ENCODE measurements around the gene STARD9.

The STARD9 gene

GRCh38 chr15:42627485-42627884 is 52.1 kb downstream of the STARD9 start:
- Histone ChIP-seq H3F3A (ENCODE audit: low read depth) (no peaks in the 10 kb centered on the region), H3K9ac (ENCODE audit: low read depth, low read length, poor library complexity, severe bottlenecking) (no peak overlapping the region), H3K4me1 (ENCODE audit: insufficient read depth, low read length, poor library complexity, severe bottlenecking) (peaks cover 9% of the 10 kb centered on the region), H3K4me3 (ENCODE audit: low read length, poor library complexity, severe bottlenecking) (no peak overlapping the region), H3K36me3 (ENCODE audit: insufficient read depth, low read length) (peaks cover 7% of the 10 kb centered on the region), H3K4me2 (ENCODE audit: low read depth, low read length, poor library complexity, severe bottlenecking) (no peak overlapping the region), H3K9me2 (replicated peaks; ENCODE audit: low read depth, low read length) (no peaks in the 10 kb centered on the region), H3K27me3 (ENCODE audit: insufficient read depth, low read length, poor library complexity, severe bottlenecking) (no peaks in the 10 kb centered on the region), H3K9me3 (ENCODE audit: insufficient read depth, low read depth, low read length) (no peaks in the 10 kb centered on the region), H4K20me1 (ENCODE audit: insufficient read depth, low read length, poor library complexity, severe bottlenecking) (no peaks in the 10 kb centered on the region), H2AFZ (ENCODE audit: low read length) (no peak overlapping the region), H3K79me2 (ENCODE audit: insufficient read depth, low read length) (peaks cover 39% of the 10 kb centered on the region; the same call in 1 of the 2 replicates)
- TF ChIP-seq EZH2phosphoT487 (IDR thresholded peaks at IDR 0.05; ENCODE audit: borderline replicate concordance), result no peak
- TF ChIP-seq, protein P1, sequence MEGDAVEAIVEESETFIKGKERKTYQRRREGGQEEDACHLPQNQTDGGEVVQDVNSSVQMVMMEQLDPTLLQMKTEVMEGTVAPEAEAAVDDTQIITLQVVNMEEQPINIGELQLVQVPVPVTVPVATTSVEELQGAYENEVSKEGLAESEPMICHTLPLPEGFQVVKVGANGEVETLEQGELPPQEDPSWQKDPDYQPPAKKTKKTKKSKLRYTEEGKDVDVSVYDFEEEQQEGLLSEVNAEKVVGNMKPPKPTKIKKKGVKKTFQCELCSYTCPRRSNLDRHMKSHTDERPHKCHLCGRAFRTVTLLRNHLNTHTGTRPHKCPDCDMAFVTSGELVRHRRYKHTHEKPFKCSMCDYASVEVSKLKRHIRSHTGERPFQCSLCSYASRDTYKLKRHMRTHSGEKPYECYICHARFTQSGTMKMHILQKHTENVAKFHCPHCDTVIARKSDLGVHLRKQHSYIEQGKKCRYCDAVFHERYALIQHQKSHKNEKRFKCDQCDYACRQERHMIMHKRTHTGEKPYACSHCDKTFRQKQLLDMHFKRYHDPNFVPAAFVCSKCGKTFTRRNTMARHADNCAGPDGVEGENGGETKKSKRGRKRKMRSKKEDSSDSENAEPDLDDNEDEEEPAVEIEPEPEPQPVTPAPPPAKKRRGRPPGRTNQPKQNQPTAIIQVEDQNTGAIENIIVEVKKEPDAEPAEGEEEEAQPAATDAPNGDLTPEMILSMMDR (conservative IDR thresholded peaks at IDR 0.05; ENCODE audit: low read length), result no peak

DNA sequence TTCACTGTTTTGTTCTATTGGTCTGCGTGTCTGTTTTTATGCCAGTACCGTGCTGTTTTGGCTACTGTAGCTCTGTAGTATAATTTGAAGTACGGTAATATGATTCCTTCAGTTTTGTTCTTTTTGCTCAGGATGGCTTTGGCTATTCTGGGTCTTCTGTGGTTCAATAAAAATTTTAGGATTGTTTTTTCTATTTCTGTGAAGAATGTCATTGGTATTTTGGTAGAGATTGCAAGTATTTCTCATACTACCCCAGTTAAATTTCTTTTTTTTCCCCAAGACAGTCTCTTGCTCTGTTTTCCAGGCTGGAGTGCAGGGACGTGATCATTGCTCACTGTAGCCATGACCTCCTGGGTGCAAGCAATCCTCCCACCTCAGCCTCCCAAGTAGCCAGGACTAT is 53.4 kb downstream of the STARD9 start:
- H3K27me3 ChIP-seq (ENCODE audit: insufficient read depth, low read length, poor library complexity, severe bottlenecking), result no peaks in the 10 kb centered on the region
- H2AFZ ChIP-seq (ENCODE audit: low read length), result no peak overlapping the region
- H3K4me2 ChIP-seq (ENCODE audit: low read depth, low read length, poor library complexity, severe bottlenecking), result no peak overlapping the region
- no peaks in the 10 kb centered on the region for H3K9me3 ChIP-seq (ENCODE audit: insufficient read depth, low read depth, low read length)
- peaks cover 42% of the 10 kb centered on the region for H3K79me2 ChIP-seq (ENCODE audit: insufficient read depth, low read length)
- no peaks in the 10 kb centered on the region for H4K20me1 ChIP-seq (ENCODE audit: insufficient read depth, low read length, poor library complexity, severe bottlenecking)
- no peak overlapping the region for H3K9ac ChIP-seq (ENCODE audit: low read depth, low read length, poor library complexity, severe bottlenecking)
- H3K9me2 ChIP-seq (replicated peaks; ENCODE audit: low read depth, low read length), result no peaks in the 10 kb centered on the region
- no peaks in the 10 kb centered on the region for H3F3A ChIP-seq (ENCODE audit: low read depth)
- peaks cover 12% of the 10 kb centered on the region for H3K4me1 ChIP-seq (ENCODE audit: insufficient read depth, low read length, poor library complexity, severe bottlenecking)
- no peak overlapping the region for H3K4me3 ChIP-seq (ENCODE audit: low read length, poor library complexity, severe bottlenecking)
- H3K36me3 ChIP-seq (ENCODE audit: insufficient read depth, low read length), result peaks cover 7% of the 10 kb centered on the region
- no peak for TF ChIP-seq EZH2phosphoT487 (IDR thresholded peaks at IDR 0.05; ENCODE audit: borderline replicate concordance)
- TF ChIP-seq, protein P1 (conservative IDR thresholded peaks at IDR 0.05; ENCODE audit: low read length), result no peak

DNA sequence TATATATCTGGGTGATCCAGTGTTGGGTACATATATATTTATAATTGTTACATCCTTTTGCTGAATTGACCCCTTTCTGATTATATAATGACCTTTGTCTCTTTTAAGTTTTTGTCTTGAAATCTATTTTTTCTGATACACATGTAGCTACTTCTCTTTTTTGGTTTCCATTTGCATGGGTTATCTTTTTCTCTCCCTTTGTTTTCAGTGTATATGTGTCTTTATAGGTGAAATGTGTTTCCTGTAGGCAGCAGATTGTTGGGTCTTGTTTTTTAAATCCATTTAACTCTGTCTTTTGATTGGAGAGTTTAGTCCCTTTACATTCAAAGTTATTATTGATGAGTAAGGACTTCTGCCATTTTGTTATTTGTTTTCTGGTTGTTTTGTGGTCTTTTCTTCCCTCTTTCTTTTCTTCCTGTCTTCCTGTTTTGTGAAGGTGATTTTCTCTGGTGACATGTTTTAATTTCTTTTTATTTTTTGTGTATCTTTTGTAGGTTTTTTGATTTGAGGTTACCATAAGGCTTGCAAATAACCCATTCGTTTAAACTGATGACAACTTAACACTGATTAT is 56.8 kb downstream of the STARD9 start:
- no peaks in the 10 kb centered on the region for H3F3A ChIP-seq (ENCODE audit: low read depth)
- peaks cover 30% of the 10 kb centered on the region for H3K36me3 ChIP-seq (ENCODE audit: insufficient read depth, low read length)
- no peak overlapping the region for H3K4me3 ChIP-seq (ENCODE audit: low read length, poor library complexity, severe bottlenecking)
- no peak overlapping the region for H3K4me2 ChIP-seq (ENCODE audit: low read depth, low read length, poor library complexity, severe bottlenecking)
- no peak overlapping the region for H2AFZ ChIP-seq (ENCODE audit: low read length)
- H3K4me1 ChIP-seq (ENCODE audit: insufficient read depth, low read length, poor library complexity, severe bottlenecking), result peaks cover 12% of the 10 kb centered on the region
- H3K9me3 ChIP-seq (ENCODE audit: insufficient read depth, low read depth, low read length), result no peaks in the 10 kb centered on the region
- H3K27me3 ChIP-seq (ENCODE audit: insufficient read depth, low read length, poor library complexity, severe bottlenecking), result no peaks in the 10 kb centered on the region
- no peaks in the 10 kb centered on the region for H4K20me1 ChIP-seq (ENCODE audit: insufficient read depth, low read length, poor library complexity, severe bottlenecking)
- H3K79me2 ChIP-seq (ENCODE audit: insufficient read depth, low read length), result peaks cover 40% of the 10 kb centered on the region
- H3K9me2 ChIP-seq (replicated peaks; ENCODE audit: low read depth, low read length), result no peaks in the 10 kb centered on the region
- H3K9ac ChIP-seq (ENCODE audit: low read depth, low read length, poor library complexity, severe bottlenecking), result no peak overlapping the region
- TF ChIP-seq, protein P1 (conservative IDR thresholded peaks at IDR 0.05; ENCODE audit: low read length), result no peak
- TF ChIP-seq EZH2phosphoT487 (IDR thresholded peaks at IDR 0.05; ENCODE audit: borderline replicate concordance), result no peak
